ENCODE data around the gene IL36B.

IL36B gene

DNA sequence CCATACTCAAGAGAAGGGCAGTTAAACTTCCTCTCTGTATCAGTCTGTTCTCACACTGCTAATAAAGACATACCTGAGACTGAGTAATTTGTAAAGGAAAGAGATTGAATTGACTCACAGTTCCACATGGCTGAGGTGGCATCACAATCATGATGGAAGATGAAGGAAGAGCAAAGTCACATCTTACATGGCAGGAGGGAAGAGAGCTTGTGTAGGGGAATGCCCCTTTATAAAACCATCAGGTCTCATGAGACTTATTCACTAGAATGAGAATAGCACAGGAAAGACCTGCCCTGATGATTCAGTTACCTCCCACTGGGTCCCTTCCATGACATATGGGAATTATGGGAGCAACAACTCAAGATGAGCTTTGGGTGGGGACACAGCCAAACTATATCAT is 1.4 kb upstream of the IL36B start:
- no peak for DNase-seq (ENCODE audit: low spot score)

DNA sequence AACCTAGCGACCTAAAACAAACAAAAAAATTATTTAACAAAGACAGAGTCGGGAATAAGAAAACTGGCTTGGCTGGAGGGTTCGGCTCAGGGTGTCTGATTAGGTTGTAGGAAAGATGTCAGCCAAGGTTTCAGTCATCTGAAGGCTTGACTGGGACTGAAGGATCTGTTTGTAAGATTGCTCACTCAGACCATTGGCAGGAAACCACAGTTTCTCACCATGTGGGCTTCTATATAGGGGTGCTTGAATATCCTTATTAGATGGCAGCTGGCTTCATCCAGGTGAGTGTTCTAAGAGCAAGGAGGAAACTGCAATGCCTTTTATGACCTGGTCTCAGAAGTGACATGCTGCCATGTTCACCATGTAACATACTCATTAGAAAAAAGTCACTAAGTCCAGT is 999 bp upstream of the IL36B start:
- DNase-seq (ENCODE audit: low spot score) = no peak

DNA sequence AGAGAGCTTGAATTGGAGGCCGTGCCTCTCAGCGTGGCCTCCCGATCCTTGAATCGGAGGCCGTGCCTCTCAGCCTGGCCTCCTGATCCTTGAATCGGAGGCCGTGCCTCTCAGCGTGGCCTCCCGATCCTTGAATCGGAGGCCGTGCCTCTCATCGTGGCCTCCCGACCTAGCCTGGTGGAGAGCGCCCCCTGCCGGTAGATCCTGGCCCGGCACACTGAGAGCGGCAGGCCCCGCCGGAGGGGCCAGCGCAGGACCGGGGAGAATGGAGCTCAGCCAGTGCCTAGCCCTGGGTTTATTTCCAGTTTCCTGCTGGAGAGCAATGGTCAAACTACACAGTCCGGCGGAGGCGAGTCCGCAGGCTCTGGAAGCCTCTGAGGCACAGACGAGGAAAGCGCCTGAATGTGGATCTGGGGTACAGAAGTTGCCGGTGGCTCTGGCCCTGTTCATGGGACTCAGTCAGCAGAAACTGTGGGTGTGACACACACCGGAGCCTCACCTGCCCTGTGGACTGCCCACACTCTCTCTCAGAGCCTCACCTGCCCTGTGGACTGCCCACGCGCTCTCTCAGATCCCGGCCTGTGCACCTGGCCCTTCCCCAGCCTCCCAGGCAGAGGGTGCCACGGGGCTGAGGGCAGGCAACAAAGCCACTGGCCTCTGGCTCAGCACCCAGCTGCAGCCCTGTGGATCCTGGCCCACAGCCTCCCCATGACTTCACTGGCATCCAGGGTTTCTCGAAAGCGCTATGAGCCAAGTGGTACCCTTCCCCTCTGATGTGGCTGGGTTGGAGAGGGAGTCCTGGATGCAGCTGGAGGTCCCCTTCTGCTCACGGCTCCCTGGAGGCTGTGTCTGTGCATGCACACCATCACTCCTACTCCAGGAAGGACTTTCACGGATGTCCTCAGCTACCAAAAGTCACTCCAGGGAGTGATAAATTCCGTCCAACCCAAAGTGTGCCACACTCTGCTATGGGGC is 1.5 kb downstream of the IL36B start:
- no peak for DNase-seq (ENCODE audit: low spot score)

DNA sequence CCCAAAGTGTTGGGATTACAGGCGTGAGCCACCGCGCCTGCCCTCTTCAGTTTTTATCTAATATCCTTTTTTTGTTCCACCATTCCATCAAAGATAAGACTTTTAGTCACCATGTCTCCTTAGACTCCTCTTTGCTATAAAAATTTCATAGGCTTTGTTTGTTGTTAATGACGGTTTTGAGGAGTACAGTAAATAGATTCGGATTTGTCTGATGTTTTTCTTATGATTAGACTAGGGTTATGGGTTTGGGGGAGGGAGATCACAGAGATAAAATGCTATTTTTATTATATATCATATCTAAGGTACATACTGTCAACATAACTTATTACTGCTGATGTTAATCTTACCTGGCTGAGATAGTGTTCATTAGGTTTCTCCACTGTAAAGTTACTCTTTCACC is 6.2 kb downstream of the IL36B start:
- no peak for DNase-seq (ENCODE audit: low spot score)

DNA sequence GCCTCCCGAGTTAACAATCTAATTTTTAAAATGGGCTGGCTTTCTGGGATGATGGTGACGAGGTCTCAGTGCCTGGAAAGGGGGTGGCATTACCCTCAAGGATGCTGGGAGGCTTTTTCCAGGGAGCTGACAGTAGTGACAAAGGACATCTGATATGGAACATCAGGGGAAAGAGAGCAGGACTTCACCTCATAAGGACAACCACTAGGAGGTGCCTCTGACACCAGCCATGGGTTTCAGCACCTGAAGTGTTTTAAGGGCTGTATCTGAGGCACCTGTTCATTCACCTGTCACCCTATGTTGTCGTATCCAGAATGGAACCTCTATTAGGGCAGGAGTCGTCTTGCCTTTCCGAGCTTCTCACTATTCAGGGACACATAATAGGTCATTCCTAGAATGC is 10.8 kb downstream of the IL36B start:
- no peak for DNase-seq (ENCODE audit: low spot score)

DNA sequence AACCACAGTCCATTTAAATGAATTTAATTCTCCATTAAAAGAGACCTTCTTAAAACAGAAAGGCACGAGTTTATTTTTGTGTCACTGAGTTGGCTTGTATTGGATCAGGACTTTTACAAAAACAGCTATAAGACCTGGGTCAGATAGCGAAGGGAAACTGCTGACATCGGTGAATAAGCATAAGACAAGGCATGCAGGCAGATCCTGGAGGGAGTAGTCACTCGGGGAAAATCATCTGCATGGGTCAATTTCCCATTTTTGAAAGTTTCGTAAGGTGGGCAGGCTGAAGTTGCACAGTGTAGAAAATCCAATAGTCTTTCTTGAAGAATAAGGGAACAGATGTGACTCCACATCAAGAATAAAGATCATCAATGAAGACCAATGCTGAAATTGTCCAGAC is 12.9 kb downstream of the IL36B start:
- DNase-seq (ENCODE audit: low spot score) = no peak

DNA sequence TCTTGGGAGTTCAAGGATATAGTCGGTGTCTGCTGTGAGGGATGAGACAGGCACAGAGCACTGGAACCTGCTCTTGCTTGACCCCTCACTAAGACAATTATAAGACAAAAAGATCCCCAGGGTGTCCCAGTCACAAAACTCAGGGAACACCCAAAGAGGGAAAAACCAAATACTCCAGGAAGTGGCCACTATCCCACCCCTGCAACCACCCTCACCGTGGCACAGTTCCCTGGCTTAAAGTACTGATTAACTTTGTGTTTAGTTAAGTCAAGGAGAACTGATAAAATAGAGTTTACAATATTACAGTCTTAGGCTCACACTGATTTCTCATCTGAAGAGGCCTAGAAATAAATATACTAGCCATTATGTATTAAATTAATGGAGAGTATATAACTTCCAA is 13.5 kb downstream of the IL36B start:
- no peak for DNase-seq (ENCODE audit: low spot score)

DNA sequence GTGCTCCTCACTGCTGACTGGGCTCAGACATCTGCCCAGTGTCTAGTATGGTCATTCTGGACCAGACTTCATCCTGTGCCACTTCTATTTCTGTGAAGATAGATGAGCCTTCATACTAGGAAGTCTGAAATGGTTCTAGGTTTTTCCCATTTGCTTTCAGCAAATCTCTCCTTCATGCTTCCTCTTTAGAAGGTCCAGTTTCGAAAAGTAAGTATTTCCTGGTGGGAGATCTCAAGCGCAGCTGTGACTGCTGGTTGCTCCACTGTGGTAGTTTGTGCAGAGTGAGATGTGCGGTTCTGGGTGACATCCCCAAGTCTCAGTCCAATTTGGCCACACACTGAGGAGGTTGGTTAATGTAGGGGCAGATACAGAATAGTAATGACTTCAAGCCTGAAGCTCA is 14.4 kb downstream of the IL36B start:
- no peak for DNase-seq (ENCODE audit: low spot score)

DNA sequence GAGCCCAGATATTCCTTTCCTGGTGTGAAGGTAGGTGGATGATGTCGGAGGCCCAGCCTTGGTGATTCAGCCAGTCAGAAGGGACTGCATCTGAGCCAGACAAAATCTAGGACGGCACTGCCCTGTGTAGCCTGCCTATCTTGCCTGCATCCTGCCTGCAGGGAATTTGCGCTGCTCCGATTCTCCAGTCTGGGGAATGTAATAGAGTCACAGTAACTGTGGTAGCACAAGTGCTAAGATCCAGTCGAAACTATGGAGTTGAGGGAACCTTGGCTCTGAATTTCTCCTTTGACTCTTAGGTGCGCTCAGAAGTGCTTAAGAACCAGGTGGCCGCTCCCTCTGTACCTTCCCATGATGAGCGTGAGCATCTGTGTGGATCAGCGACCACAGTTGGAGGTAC is 15.9 kb downstream of the IL36B start:
- no peak for DNase-seq (ENCODE audit: low spot score)

DNA sequence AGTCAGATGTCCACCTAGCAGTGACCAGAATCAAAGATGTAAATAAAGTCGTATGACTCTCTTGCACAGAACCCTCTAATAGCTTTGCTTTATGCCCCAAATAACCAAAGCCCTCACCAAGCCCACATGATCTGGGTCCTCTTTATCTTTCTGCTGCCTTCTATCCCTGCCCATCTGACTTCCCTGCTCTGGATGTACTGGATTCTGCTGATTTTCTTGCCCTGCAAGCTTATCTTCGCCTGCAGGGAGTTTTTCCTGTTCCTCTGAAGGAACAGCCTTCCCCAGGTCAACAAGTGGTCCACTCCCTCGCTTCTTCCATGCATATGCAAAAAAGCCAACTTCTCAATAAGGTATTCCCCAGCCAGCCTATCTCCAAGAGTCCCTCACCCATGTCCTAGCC is 18.7 kb downstream of the IL36B start:
- DNase-seq (ENCODE audit: low spot score) = no peak

DNA sequence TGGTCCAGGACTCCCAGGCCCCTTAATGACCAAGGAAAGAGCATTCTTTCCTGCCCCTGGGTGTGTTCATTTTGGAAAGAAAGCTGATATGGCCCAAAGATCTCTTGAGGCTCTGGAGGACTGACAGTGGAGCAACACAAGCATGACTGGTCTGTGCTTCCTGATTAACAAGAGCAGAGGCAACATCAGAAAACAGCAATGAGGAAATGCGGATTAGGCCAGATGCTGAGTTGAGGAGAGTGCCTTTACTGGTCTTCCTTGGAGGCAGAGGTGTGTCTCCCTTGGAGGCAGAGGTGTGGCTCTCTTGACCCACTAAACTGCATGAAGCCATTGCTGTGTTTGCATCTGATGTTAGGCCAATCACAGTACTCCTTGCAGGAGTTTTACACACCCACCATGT is 19.9 kb downstream of the IL36B start:
- no peak for DNase-seq (ENCODE audit: low spot score)

DNA sequence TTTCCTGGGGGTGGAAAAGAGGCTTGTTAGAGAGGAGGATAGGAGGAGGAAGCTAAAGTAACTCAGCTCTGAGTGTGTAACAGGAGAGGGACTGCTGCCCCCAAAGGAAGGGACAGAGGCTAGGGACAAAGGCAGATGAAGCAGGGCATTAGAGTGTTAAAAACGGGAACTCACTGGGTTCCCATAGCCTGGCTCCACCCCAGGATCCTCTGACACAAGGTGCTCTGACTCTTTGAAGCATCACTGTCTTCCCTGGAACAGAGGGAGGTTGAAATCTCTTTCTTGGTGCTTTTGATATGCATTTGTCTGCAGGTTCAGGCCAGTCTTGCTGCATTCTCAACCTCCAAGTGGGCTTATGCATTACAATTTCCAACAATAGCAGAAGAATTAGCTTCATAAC is 24.6 kb downstream of the IL36B start:
- DNase-seq (ENCODE audit: low spot score) = no peak

DNA sequence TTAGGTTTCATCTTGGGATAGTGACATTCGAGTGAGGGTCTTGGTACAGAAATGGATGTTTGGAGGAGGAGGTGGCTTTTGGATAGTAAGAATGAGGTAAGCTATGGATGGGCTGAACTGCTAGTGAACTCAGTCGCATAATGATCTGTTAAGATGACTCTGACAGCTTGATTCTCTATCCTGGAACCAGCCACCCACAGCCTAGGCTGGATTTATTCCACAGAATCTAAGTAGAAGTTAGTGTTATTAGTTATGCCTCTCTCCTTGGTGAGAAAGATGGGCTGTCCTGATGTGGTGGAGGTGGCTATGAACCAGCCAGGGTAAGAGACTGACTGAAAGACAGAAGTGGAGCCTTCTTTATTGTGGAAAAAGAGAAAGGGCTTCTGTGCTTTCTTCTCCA is 25.0 kb downstream of the IL36B start:
- DNase-seq (ENCODE audit: low spot score) = no peak

DNA sequence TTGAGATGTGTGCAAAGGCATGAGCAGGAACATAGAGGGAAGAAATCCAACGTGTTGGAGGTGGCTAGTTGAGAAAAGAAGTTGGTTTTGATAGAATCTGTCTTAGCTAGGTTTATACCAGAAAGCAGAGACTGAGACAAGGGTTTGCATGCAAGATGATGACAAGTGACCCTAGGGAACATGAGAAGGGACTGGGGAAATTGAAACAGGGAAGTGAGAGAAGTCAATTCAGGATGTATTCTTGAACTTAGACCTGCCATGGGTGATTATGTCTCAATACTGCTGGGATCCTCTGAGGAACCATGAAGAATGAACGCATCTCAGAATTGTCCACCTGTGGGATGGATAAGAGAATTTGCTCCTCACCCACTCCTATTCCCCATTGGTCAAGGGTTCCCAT is 26.9 kb downstream of the IL36B start:
- no peak for DNase-seq (ENCODE audit: low spot score)

DNA sequence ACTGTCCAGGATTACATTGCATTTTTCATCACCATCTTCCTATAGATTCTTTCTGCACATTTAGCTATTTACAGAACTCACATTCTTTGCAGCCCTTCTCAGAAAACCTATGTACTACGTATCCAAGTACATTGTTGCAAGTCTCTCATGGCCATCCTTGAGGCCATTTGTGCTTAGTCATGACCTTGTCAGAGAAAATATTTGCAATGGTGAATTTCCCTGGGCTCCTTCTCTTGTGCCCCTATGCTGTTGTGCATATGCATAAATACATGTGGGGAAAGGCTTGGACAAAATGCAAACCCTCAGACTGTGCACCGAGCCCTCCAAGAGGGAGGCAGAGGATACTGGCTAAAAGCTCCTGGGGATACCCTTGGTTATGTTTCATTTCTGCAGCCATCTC is 27.9 kb downstream of the IL36B start:
- no peak for DNase-seq (ENCODE audit: low spot score)

DNA sequence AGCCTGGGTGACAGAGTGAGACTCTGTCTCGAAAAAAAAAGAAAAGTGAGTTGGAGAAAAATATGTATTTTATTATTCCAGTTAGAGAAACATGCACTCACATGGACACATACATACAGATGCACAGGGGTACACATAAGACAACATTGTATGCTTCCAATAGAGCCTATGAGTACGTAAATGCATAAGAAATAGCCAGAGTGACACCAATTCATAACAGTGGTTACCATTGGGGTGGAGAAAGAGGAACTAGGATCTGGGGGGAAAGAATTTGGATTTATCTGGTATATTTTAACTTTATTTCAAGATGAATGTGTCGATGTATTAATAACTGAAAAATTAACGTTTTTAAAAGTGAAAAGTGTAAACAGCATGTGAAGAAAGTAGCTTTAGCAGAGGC is 31.4 kb downstream of the IL36B start:
- DNase-seq (ENCODE audit: low spot score) = no peak

DNA sequence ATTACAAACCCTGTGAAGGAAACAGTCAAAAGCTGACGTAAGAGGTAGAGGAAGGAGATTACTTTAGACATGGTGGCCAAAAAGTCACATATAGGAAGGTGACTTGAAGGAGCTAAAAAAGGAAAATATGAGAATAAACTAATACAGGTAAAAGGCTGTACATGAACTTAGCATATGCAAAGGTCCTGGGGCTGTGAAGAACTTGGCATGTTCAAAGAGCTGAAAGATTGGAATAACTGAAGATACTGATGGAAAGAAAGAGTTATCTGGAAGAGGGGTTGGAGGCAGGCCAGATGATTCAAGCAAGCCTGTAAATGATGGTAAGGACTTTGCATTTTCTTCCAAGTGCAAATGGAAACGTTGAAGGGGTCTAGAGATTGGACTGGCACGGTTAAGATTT is 34.2 kb downstream of the IL36B start:
- DNase-seq (ENCODE audit: low spot score) = no peak

DNA sequence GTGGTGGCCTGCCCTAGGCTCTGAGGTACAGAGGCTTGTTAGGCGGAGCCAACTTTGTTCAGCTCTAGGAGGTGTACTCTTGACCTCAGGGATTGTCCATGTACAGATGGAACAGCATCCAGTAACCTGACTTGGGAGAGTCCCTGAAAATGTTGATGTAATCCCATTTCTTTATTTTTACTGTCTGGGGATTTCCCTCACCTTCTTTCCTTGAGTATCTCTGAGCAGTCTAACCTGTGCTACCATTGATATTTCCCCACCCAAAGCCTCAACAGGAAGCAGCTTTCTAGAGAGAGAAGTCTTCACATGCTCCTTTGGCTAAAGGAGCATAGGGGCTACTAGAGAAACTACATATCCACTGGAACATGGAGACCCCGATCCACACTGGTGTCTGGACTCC is 37.0 kb downstream of the IL36B start:
- DNase-seq (ENCODE audit: low spot score) = no peak

DNA sequence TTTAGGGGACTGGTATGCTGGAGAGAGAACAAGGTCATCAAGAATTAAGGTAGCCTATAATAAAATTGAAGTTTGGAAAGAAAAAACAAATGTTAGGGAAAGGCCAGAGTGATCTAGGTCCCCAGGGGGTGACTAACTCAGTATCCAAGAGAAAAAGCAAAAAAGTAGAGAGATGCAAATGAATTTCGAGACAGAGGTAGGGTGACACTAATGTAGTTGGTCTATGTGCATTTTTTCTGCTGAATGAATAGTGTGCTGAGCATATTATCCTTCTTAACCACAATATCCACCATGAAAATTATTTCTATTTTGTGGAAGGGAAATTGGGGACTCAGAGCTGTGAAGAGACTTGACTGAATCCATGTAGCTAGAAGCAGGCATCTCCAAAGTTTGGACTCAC is 37.6 kb downstream of the IL36B start:
- no peak for DNase-seq (ENCODE audit: low spot score)

DNA sequence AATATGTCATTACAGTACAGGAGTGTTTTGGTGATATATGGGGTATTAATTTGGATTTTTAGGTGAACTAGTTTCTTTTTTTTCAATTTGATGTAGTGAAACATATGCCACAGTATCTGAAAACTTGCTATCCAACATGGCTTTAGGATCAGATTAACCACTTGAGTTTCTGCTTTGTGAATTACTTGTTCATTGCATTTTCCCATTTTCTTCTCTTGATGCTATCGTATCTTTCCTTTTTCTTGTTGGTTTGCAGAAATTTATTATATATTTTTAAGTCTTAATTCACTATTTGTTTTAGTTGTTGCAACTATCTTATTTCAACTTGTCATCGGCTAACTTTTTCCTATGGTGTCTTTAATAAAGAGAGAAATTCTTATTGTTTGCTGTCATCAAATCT is 38.6 kb downstream of the IL36B start:
- DNase-seq (ENCODE audit: low spot score) = no peak

DNA sequence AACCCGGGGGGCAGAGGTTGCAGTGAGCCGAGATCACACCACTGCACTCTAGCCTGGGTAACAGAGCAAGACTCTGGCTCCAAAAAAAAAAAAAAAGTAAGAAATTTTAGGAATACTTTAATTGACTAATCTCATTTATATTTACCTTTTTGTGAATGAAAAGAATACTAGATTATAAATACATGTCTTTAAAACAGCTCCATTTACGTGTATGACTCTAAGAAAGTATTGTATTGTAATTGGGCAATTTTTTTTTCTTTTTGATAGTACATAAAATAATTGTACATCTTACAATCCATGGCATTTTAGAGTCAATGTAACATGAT is 39.4 kb downstream of the IL36B start:
- DNase-seq (ENCODE audit: low spot score) = no peak

DNA sequence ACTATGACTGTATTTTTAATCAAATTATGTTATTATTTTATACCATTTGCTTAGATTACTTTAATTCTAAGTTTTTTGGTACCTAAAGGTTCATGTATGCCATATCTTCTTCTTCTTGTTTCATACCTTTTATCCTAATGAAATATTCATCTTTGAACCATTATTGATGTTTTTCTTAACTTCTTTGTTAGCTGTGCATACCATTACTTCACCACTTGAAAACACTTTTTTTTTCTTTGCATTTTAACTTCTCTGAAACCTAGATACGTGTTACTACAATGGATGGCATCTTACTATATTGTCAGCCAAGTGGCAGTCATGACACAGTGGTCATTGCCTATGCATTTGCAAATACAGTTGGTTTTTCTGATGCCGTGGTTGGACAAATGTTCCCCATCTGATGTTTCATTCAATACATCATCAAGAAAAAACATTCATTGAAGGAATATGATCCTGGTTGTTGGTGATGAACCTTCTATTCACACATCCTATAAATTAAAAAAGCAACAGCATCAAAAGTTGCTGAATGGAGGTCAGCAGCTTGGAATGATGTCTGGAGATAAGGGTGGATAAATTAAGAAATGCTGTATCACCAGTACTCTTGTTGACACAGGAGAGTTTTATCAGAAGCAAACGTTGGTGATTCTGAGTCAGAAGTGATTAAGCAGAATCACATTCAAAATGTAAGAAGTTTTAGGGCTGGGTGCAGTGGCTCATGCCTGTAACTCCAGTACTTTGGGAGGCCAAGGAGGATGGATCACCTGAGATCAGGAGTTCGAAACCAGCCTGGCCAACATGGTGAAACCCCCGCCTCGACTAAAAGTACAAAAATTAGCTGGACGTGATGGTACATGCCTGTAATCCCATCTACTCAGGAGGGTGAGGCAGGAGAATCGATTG is 40.0 kb downstream of the IL36B start:
- DNase-seq (ENCODE audit: low spot score) = peak; percentile 30

DNA sequence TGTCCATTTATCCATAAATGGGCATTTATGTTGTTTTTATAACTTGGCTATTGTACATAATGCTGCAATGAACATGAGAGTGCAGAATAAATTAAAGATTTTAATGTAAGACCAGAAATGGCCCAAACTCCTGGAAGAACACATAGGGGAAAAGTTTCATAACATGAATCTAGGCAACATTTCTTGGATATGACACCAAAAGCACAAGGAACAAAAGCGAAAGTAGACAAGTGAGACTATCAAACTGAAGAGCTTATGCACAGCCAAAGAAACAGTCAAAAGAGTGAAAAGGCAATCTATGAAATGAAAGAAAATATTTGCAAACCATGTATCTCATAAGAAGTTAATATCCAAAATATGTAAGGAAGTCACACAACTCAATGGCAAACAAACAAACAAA is 41.6 kb downstream of the IL36B start:
- DNase-seq (ENCODE audit: low spot score) = no peak

Data from RKO (cell line).